EL (cell line): ENCODE data around the gene GLT1D1.

Experiments used
- DNase-seq: peaks from one replicate; pipeline ENCODE4 v3.0.0-alpha.2; 2016

GLT1D1 gene

GRCh38 chr12:129009833-129010622 is 156.8 kb downstream of the GLT1D1 start:
- no peak for DNase-seq

- DNase-seq: no peak
Observed at GRCh38 chr12:129016159-129016558, 162.9 kb downstream of the GLT1D1 start.

DNA sequence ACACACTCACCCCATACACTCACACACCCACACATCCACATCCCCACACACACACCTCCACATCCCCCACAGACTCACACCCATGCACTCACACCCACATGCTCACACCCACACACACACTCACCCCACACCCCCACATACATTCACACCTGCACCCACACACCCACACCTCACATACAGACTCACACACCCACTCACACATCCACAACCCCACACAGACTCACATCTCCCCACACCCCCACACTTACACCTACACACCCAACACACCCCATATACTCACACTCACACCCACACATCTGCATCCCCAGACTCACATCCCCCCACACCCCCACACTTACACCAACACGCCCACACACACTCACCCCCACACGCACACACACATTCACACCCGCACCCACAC is 171.8 kb downstream of the GLT1D1 start:
- no peak for DNase-seq

- no peak for DNase-seq
Observed at GRCh38 chr12:129028844-129029243, 175.6 kb downstream of the GLT1D1 start.
